HUES64 (cell line): ENCODE results near the gene PARD3.

Source experiments
- H3K27ac ChIP-seq: 2 replicates; pipeline ENCODE4 v1.7.0; 2013; ENCODE audit warnings: low read depth, low read length, inconsistent platforms
- H3K27me3 ChIP-seq: 2 replicates; pipeline ENCODE4 v1.6.1; 2013; ENCODE audit warnings: mild to moderate bottlenecking, low read length; ENCODE audit not compliant: insufficient read depth
- H3K36me3 ChIP-seq: 2 replicates; pipeline ENCODE4 v1.6.1; 2013; ENCODE audit warnings: mild to moderate bottlenecking, low read length; ENCODE audit not compliant: insufficient read depth
- H3K4me1 ChIP-seq: 2 replicates; pipeline ENCODE4 v1.6.1; 2013; ENCODE audit warnings: mild to moderate bottlenecking, low read length, moderate library complexity; ENCODE audit not compliant: insufficient read depth
- H3K4me3 ChIP-seq: 2 replicates; pipeline ENCODE4 v1.5.1; 2013; ENCODE audit warnings: mild to moderate bottlenecking, low read length, moderate library complexity
- H3K9ac ChIP-seq: 2 replicates; pipeline ENCODE4 v1.6.1; 2013; ENCODE audit warnings: mild to moderate bottlenecking, low read depth, low read length
- H3K9me3 ChIP-seq: 2 replicates; pipeline ENCODE4 v1.6.1; 2013; ENCODE audit warnings: low read depth, low read length; ENCODE audit not compliant: insufficient read depth
- WGBS: fragments of 150-250, 120-280 bp; methylation state at CpG from one replicate; pipeline ENCODE4 v1.1.7; 2013; ENCODE audit warnings: missing lambda C conversion rate; 5-methylcytosine and 5-hydroxymethylcytosine counted together

PARD3 gene

GRCh38 chr10:34570887-34571286, 244.2 kb downstream of the PARD3 start:
- peaks cover 39% of the 10 kb centered on the region for H3K4me1 ChIP-seq
- H3K27me3 ChIP-seq: no peaks in the 10 kb centered on the region
- H3K4me3 ChIP-seq: no peak overlapping the region
- no peaks in the 10 kb centered on the region for H3K9me3 ChIP-seq
- H3K9ac ChIP-seq: no peak overlapping the region
- WGBS: 100% methylated on average over 2 of the region's 2 CpGs
- no peaks in the 10 kb centered on the region for H3K36me3 ChIP-seq
- no peak overlapping the region for H3K27ac ChIP-seq

DNA sequence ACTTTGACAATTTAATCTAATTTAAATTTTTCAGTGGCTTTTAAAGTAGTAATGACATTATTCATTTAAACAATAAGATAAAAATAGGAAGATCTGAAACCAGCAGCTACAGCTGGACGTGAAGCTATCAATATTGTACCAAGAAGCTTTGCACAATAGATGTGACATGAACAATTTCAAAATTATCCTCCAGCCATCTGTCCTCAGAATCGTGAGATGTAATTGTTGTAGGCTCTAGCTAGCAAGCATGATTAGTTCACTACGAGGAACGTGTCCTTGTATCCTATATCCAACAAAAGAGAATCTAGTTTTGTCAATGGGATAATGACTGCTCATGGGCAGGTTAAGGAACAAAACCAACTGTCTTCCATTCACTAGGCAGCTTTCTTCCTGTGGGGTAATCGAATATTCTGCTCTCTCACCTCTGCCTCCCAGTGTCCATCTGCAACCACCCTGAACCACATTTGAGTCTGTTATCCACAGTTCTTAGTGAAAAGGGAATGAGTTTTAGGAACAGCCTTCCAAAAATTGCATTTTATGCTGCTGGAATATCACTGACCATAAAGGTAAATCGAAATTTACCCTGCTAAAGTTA, 247.3 kb downstream of the PARD3 start:
- no peak overlapping the region for H3K4me3 ChIP-seq
- WGBS: 77% methylated on average over 4 of the region's 6 CpGs
- no peaks in the 10 kb centered on the region for H3K27me3 ChIP-seq
- no peak overlapping the region for H3K27ac ChIP-seq
- no peaks in the 10 kb centered on the region for H3K36me3 ChIP-seq
- no peaks in the 10 kb centered on the region for H3K9me3 ChIP-seq
- peaks cover 52% of the 10 kb centered on the region for H3K4me1 ChIP-seq
- no peak overlapping the region for H3K9ac ChIP-seq

GRCh38 chr10:34565934-34566333, 249.2 kb downstream of the PARD3 start:
- Histone ChIP-seq H3K9me3 (no peaks in the 10 kb centered on the region), H3K36me3 (no peaks in the 10 kb centered on the region), H3K9ac (no peak overlapping the region), H3K27me3 (no peaks in the 10 kb centered on the region), H3K27ac (peak overlapping the region; percentile 39), H3K4me3 (no peak overlapping the region), H3K4me1 (peaks cover 46% of the 10 kb centered on the region)
- 98% methylated on average over 2 of the region's 3 CpGs for WGBS

DNA sequence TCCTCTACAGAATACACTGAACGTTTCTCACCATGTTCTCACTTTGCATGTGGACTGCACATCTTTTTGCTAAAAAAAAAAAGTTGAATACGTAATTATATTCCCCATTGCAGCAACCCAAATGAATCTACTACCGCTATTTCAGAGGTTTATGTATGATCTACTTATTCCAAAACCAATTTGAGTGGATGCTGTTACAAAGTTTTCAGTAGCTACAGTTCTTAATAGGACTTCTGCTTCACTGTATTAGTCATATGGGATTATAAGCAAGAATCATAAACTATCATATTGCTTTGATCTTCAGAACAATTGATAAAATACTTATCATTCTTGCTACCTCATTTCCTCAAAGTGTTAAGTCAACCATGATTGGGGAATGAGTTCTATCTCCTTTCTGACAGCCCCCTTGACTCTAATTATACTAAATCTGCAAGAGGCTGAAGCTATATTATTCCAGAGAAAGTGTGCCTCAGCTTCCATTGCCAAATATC, 257.0 kb downstream of the PARD3 start:
- H3K36me3 ChIP-seq: no peaks in the 10 kb centered on the region
- H3K27ac ChIP-seq: no peak overlapping the region
- H3K4me1 ChIP-seq: no peaks in the 10 kb centered on the region; the same call in 1 of the 2 replicates
- WGBS: 96% methylated on average over 3 of the region's 3 CpGs
- no peaks in the 10 kb centered on the region for H3K9me3 ChIP-seq
- no peak overlapping the region for H3K9ac ChIP-seq
- no peaks in the 10 kb centered on the region for H3K27me3 ChIP-seq
- H3K4me3 ChIP-seq: no peak overlapping the region

DNA sequence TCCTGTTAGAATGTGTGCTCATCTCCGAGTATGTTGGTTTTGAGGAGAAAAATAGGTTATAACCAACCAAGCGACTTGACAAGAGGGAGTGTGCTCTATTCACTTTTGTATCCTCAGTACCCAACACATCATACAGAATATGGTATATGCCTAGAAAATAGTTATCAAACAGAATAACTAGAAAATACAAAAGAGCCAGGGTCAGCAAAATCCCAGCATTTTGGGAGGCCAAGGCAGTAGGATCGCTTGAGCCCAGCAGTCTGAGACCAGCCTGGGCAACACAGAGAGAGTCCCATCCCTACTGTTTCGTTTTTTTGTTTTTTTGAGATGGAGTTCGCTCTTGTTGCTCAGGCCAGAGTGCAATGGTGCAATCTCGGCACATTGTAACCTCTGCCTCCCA, 257.9 kb downstream of the PARD3 start:
- Histone ChIP-seq H3K4me3 (no peak overlapping the region), H3K27me3 (no peaks in the 10 kb centered on the region), H3K27ac (no peak overlapping the region), H3K4me1 (no peaks in the 10 kb centered on the region; the same call in 1 of the 2 replicates), H3K36me3 (no peaks in the 10 kb centered on the region), H3K9ac (no peak overlapping the region), H3K9me3 (no peaks in the 10 kb centered on the region)
- 97% methylated on average over 6 of the region's 6 CpGs for WGBS

DNA sequence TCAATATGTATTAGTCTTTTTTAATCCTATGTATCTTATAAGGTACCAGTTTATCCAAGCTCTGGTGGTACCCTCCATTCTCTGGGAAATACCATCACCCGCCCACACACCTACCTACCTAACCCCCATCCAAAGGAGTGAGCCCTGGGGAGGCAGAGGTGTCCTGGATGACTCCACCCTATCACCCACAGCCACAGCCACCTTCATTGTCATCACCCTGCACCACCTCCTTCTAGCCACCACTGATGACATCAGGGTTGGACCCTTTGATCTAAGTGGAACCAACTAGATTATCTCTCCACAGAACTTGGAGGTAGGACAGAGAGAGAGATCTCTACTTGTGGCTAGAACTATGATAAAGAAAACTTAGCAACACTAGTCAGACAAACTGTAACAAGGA, 259.4 kb downstream of the PARD3 start:
- H3K27ac ChIP-seq: no peak overlapping the region
- no peaks in the 10 kb centered on the region for H3K9me3 ChIP-seq
- H3K4me3 ChIP-seq: no peak overlapping the region
- no peak overlapping the region for H3K9ac ChIP-seq
- no peaks in the 10 kb centered on the region; the same call in 1 of the 2 replicates for H3K4me1 ChIP-seq
- WGBS: 89% methylated on average over 1 of the region's 1 CpG
- no peaks in the 10 kb centered on the region for H3K27me3 ChIP-seq
- no peaks in the 10 kb centered on the region for H3K36me3 ChIP-seq

GRCh38 chr10:34553747-34554146, 261.3 kb downstream of the PARD3 start:
- Histone ChIP-seq H3K27ac (no peak overlapping the region), H3K9me3 (no peaks in the 10 kb centered on the region), H3K27me3 (no peaks in the 10 kb centered on the region), H3K9ac (no peak overlapping the region), H3K4me3 (no peak overlapping the region), H3K36me3 (no peaks in the 10 kb centered on the region), H3K4me1 (peaks cover 6% of the 10 kb centered on the region)
- WGBS: 100% methylated on average over 1 of the region's 1 CpG

DNA sequence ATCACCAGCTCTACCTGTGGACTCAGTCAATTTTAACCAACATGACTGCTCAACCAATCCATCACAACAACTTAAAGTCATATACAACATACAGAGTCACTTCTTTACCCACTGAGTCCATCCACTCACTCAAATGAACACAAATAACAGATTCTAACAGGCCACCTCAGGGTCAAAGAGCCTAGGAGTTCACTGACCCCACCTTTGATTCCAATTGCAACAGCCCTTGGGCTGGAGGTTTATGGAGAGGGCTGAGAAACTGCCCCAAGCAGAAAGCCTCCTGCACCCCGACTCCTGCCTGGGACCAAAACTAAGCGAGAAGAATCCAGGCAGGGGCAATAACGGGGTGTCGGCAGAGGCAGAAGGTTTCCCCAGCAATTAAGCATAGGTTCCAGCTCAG, 263.8 kb downstream of the PARD3 start:
- 95% methylated on average over 4 of the region's 4 CpGs for WGBS
- Histone ChIP-seq H3K9me3 (no peaks in the 10 kb centered on the region), H3K9ac (no peak overlapping the region), H3K36me3 (no peaks in the 10 kb centered on the region), H3K4me1 (peaks cover 11% of the 10 kb centered on the region), H3K27ac (no peak overlapping the region), H3K4me3 (no peak overlapping the region), H3K27me3 (no peaks in the 10 kb centered on the region)

DNA sequence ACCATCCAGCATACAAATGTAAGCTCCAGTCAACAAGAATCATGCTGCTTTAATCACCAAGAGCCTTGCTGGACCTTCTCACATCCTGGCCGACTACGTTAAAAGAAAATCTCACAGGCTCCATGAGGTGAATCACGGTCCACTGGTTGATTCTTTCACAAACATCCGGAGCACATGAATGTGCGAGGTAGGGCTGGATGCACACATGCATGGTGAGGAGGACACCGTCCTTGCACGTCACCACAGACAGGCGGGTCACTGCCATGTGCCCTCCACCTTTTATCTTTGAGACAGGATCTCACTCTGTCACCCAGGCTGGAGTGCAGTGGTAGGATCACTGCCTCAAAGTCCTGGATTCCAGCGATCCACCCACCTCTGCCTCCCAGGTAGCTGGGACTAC, 265.1 kb downstream of the PARD3 start:
- Histone ChIP-seq H3K27ac (no peak overlapping the region), H3K4me1 (peaks cover 11% of the 10 kb centered on the region), H3K36me3 (no peaks in the 10 kb centered on the region), H3K9ac (no peak overlapping the region), H3K4me3 (no peak overlapping the region), H3K27me3 (no peaks in the 10 kb centered on the region), H3K9me3 (no peaks in the 10 kb centered on the region)
- 95% methylated on average over 9 of the region's 9 CpGs for WGBS

DNA sequence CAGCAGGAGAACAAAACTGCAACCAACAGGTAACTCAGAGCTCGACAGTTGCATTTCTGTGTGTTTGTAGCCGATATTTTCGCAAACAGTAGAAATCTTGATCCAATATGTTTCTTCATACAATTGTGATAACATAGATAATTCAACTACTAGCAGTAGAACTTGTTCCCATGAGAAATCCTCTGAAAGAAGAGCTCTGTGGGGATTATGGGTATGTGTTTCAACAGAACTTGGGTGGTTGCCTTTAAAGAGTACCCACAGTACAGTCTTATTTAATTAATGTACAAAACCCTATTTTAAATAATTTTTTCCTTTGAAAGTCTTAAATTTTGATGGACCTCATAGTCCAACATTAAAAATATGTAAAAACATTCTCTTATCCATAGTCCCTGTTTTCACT, 266.1 kb downstream of the PARD3 start:
- H3K4me1 ChIP-seq: peaks cover 11% of the 10 kb centered on the region
- no peaks in the 10 kb centered on the region for H3K27me3 ChIP-seq
- 97% methylated on average over 3 of the region's 3 CpGs for WGBS
- H3K9me3 ChIP-seq: no peaks in the 10 kb centered on the region
- H3K36me3 ChIP-seq: no peaks in the 10 kb centered on the region
- no peak overlapping the region for H3K27ac ChIP-seq
- H3K4me3 ChIP-seq: no peak overlapping the region
- no peak overlapping the region for H3K9ac ChIP-seq

GRCh38 chr10:34548466-34548865, 266.6 kb downstream of the PARD3 start:
- no peaks in the 10 kb centered on the region for H3K36me3 ChIP-seq
- H3K27ac ChIP-seq: no peak overlapping the region
- no peak overlapping the region for H3K9ac ChIP-seq
- H3K4me1 ChIP-seq: peaks cover 11% of the 10 kb centered on the region
- no peaks in the 10 kb centered on the region for H3K9me3 ChIP-seq
- no peak overlapping the region for H3K4me3 ChIP-seq
- WGBS: 90% methylated on average over 2 of the region's 4 CpGs
- H3K27me3 ChIP-seq: no peaks in the 10 kb centered on the region

DNA sequence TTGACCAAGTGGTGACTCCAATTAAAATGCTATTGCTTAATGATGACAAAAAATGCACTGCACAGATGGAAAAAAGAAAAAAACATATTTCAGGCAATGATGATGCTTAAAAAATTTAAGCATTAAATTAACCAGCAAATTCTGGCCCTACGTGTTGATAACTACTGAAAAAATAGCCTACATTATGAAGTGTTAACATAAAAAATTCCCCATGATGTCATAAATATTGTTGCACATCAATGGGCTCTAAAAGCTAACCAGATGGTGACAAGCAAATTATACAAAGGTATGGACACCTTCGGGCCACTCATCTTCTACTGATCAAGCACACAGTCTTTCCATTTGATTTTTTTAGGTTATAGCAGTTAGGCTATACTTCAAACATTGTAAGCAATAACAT, 267.4 kb downstream of the PARD3 start:
- Histone ChIP-seq H3K36me3 (no peaks in the 10 kb centered on the region), H3K9ac (no peak overlapping the region), H3K4me1 (peaks cover 11% of the 10 kb centered on the region), H3K27ac (no peak overlapping the region), H3K4me3 (no peak overlapping the region), H3K27me3 (no peaks in the 10 kb centered on the region), H3K9me3 (no peaks in the 10 kb centered on the region)
- WGBS: 100% methylated on average over 2 of the region's 2 CpGs
